ENCODE results near the gene FAM53B.
A peak's percentile ranks its signal among the peaks of the same experiment; 100 is the strongest.

Gene FAM53B

DNA sequence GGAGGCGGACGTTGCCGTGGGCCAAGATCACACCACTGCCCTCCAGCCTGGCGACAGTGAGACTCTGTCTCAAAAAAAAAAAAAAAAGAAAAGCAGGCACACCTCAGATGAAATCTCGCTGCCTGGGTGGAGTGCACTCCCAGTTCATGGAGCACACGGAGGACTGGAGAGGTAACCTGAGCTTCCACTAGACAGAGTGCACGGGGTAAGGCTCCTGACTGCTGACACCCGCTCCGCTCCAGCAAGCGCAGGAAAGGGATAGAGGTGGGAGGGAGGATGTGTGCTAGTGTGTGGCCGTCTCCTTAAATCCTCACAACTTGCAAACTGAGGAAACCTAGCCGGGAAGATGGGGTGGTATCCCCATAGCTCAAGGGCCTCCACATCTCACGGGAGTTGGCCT is 50.8 kb downstream of the FAM53B start:
- Histone ChIP-seq H3K4me3 (ENCODE audit: low read length) (no peak overlapping the region), H3K36me3 (replicated peaks; ENCODE audit: insufficient read depth, low read length) (no peaks in the 10 kb centered on the region), H3K27me3 (replicated peaks; ENCODE audit: insufficient read depth, low read length) (no peaks in the 10 kb centered on the region), H3F3A (ENCODE audit: insufficient read depth, low read length) (peaks cover 13% of the 10 kb centered on the region), H3K79me2 (ENCODE audit: low read length) (peaks cover 41% of the 10 kb centered on the region), H4K20me1 (ENCODE audit: insufficient read depth, low read length) (no peaks in the 10 kb centered on the region), H3K27ac (ENCODE audit: low read length) (peak overlapping the region; percentile 82), H2AFZ (ENCODE audit: low read length) (no peak overlapping the region), H3K9ac (ENCODE audit: low read length) (no peak overlapping the region), H3K9me3 (replicated peaks; ENCODE audit: insufficient read depth, low read length) (no peaks in the 10 kb centered on the region), H3K4me2 (ENCODE audit: low read depth, low read length) (no peak overlapping the region), H3K9me2 (replicated peaks; ENCODE audit: insufficient read depth, low read length) (no peaks in the 10 kb centered on the region), H3K4me1 (ENCODE audit: low read length) (peaks cover 44% of the 10 kb centered on the region)
- TF ChIP-seq EZH2phosphoT487 (IDR thresholded peaks at IDR 0.05; ENCODE audit: low read length), result no peak
- TF ChIP-seq EZH2 (optimal IDR thresholded peaks at IDR 0.05; ENCODE audit: low read depth, low read length), result no peak
- DNase-seq, result no peak

GRCh38 chr10:124692100-124692446 is 52.1 kb downstream of the FAM53B start:
- Histone ChIP-seq H3K4me2 (ENCODE audit: low read depth, low read length) (no peak overlapping the region), H3F3A (ENCODE audit: insufficient read depth, low read length) (peaks cover 12% of the 10 kb centered on the region), H2AFZ (ENCODE audit: low read length) (no peak overlapping the region), H3K9me3 (replicated peaks; ENCODE audit: insufficient read depth, low read length) (no peaks in the 10 kb centered on the region), H3K9me2 (replicated peaks; ENCODE audit: insufficient read depth, low read length) (no peaks in the 10 kb centered on the region), H3K27me3 (replicated peaks; ENCODE audit: insufficient read depth, low read length) (no peaks in the 10 kb centered on the region), H3K9ac (ENCODE audit: low read length) (no peak overlapping the region), H3K36me3 (replicated peaks; ENCODE audit: insufficient read depth, low read length) (no peaks in the 10 kb centered on the region), H3K79me2 (ENCODE audit: low read length) (peaks cover 32% of the 10 kb centered on the region), H3K4me1 (ENCODE audit: low read length) (peaks cover 32% of the 10 kb centered on the region), H3K4me3 (ENCODE audit: low read length) (no peak overlapping the region), H4K20me1 (ENCODE audit: insufficient read depth, low read length) (no peaks in the 10 kb centered on the region), H3K27ac (ENCODE audit: low read length) (no peak overlapping the region)
- no peak for DNase-seq
- no peak for TF ChIP-seq CTCF (IDR thresholded peaks at IDR 0.05; ENCODE audit: low read length)

GRCh38 chr10:124691421-124692099 is 52.6 kb downstream of the FAM53B start:
- H3K79me2 ChIP-seq (ENCODE audit: low read length), result peaks cover 34% of the 10 kb centered on the region

More at GRCh38 chr10:124691421-124692099, 52.6 kb downstream of the FAM53B start:
- Histone ChIP-seq H3K4me2 (ENCODE audit: low read depth, low read length) (no peak overlapping the region), H3K4me1 (ENCODE audit: low read length) (peaks cover 28% of the 10 kb centered on the region), H3K9me2 (replicated peaks; ENCODE audit: insufficient read depth, low read length) (no peaks in the 10 kb centered on the region), H3K27ac (ENCODE audit: low read length) (no peak overlapping the region), H3F3A (ENCODE audit: insufficient read depth, low read length) (peaks cover 7% of the 10 kb centered on the region; the same call in 1 of the 2 replicates), H2AFZ (ENCODE audit: low read length) (no peak overlapping the region), H4K20me1 (ENCODE audit: insufficient read depth, low read length) (no peaks in the 10 kb centered on the region), H3K9me3 (replicated peaks; ENCODE audit: insufficient read depth, low read length) (no peaks in the 10 kb centered on the region), H3K27me3 (replicated peaks; ENCODE audit: insufficient read depth, low read length) (no peaks in the 10 kb centered on the region), H3K36me3 (replicated peaks; ENCODE audit: insufficient read depth, low read length) (no peaks in the 10 kb centered on the region), H3K4me3 (ENCODE audit: low read length) (no peak overlapping the region), H3K9ac (ENCODE audit: low read length) (no peak overlapping the region)
- DNase-seq, result no peak
- no peak for TF ChIP-seq EZH2 (optimal IDR thresholded peaks at IDR 0.05; ENCODE audit: low read depth, low read length)
- no peak for TF ChIP-seq EZH2phosphoT487 (IDR thresholded peaks at IDR 0.05; ENCODE audit: low read length)
- no peak for TF ChIP-seq CTCF (IDR thresholded peaks at IDR 0.05; ENCODE audit: low read length)

Data from MM.1S (cell line).